Measurements from ENCODE around the gene FXN.

DNA sequence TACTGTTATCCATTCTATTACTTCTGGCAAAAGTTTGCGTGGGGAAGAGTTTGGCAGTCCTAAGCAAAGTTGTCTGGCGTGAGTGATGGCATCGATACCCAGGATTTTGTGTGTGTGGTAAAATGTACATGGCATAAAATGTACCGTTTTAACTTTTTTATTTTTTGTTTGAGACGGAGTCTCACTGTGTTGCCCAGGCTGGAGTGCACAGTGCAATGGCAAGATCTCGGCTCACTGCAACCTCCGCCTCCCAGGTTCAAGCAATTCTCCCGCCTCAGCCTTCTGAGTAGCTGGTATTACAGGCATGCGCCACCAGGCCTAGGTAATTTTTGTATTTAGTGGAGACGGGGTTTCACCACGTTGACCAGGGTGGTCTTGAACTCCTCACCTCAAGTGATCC lies 83.1 kb downstream of the FXN start:
- no peak for TF ChIP-seq CTCF (IDR thresholded peaks at IDR 0.05; ENCODE audit: insufficient read depth, low read depth, low read length)
- no peak for TF ChIP-seq EZH2 (IDR thresholded peaks at IDR 0.05; ENCODE audit: insufficient read depth, low read length)
